Endothelial cell of umbilical vein (primary cell): ENCODE results near the gene CLP1. TPM values are rescaled to one million over a fixed set of nuclear protein-coding genes. Genes with fewer than 3 reads are reported as not detected.

ENCODE experiments used
- BruUV-seq: library from RNA; stranded (reverse); fragments of 400-500 nt; replicated peaks from 2 replicates; lab custom pipeline; 2021; lab: Mats Ljungman, UMichigan
- CTCF ChIA-PET: fragments of 300-600, 350-600 bp; sonication (Branson Sonifier 250); formaldehyde crosslinking; loops from one replicate; lab custom pipeline; 2021; ENCODE audit warnings: antibody characterized with exemption, inconsistent platforms; lab: Charles Lee
- POLR2A ChIA-PET: fragments of 300-600, 350-600 bp; sonication (Branson Sonifier 250); formaldehyde crosslinking; loops from one replicate; lab custom pipeline; 2021; ENCODE audit warnings: antibody characterized with exemption, inconsistent platforms; lab: Charles Lee
- DNase-seq: peaks from one replicate; pipeline ENCODE4 v3.0.0-alpha.2; 2011; ENCODE audit warnings: low read depth, low spot score
- FAIRE-seq: peaks from 2 replicates; lab custom pipeline; 2011; peaks lifted over from hg19 to GRCh38; lab: Jason Lieb, UNC
- H2AFZ ChIP-seq: 2 replicates; pipeline ENCODE4 v1.6.0; 2012; ENCODE audit warnings: low read depth, low read length, control low read depth, inconsistent platforms
- H3K27ac ChIP-seq: 2 replicates; pipeline ENCODE4 v1.5.1; 2011; ENCODE audit warnings: low read depth, mild to moderate bottlenecking, control low read depth, low read length, moderate library complexity; ENCODE audit not compliant: insufficient read depth
- H3K27me3 ChIP-seq, 2 experiments: 2 replicates each; pipeline versions ENCODE4 v1.6.0 to v1.6.1; 2011; ENCODE audit warnings: low read length in 2 of 2, mixed read lengths in 1 of 2; ENCODE audit not compliant: control insufficient read depth in 2 of 2, insufficient read depth in 2 of 2
- H3K36me3 ChIP-seq, 2 experiments: 2 replicates in 1 of 2; 3 replicates in 1 of 2; pipeline ENCODE4 v1.5.1; 2011; ENCODE audit warnings: low read length in 2 of 2, mild to moderate bottlenecking in 1 of 2, moderate library complexity in 1 of 2; ENCODE audit not compliant: control insufficient read depth in 2 of 2, insufficient read depth in 2 of 2; ENCODE audit errors: extremely low read depth in 1 of 2
- H3K4me1 ChIP-seq: 3 replicates; pipeline ENCODE4 v1.5.1; 2011; ENCODE audit warnings: mild to moderate bottlenecking, low read length; ENCODE audit not compliant: control insufficient read depth, insufficient read depth; ENCODE audit errors: extremely low read depth
- H3K4me2 ChIP-seq: 2 replicates; pipeline ENCODE4 v1.6.1; 2011; ENCODE audit warnings: low read length, control low read depth, mixed read lengths; ENCODE audit not compliant: insufficient read depth
- H3K4me3 ChIP-seq, 3 experiments: fragments of 200-600 bp in 1 of 3; sonication (generic), shearing (Covaris generic) in 1 of 3; replicated peaks in 1 of 3; 2 replicates each; pipeline ENCODE4 v1.5.1; 2011 to 2016; ENCODE audit warnings: control low read depth in 3 of 3, low read length in 3 of 3, mild to moderate bottlenecking in 2 of 3, inconsistent platforms in 1 of 3, low read depth in 1 of 3, moderate library complexity in 1 of 3; ENCODE audit not compliant: insufficient read depth in 1 of 3
- H3K79me2 ChIP-seq: 2 replicates; pipeline ENCODE4 v1.6.0; 2012; ENCODE audit warnings: low read length, inconsistent platforms; ENCODE audit not compliant: control insufficient read depth, insufficient read depth
- H3K9ac ChIP-seq: replicated peaks from 2 replicates; pipeline ENCODE3; 2011; ENCODE audit warnings: low read length, control low read depth; ENCODE audit not compliant: insufficient read depth; ENCODE audit errors: extremely low read depth
- H3K9me1 ChIP-seq: replicated peaks from 3 replicates; pipeline ENCODE4 v1.6.0; 2011; ENCODE audit warnings: mild to moderate bottlenecking, low read length; ENCODE audit not compliant: control insufficient read depth, insufficient read depth; ENCODE audit errors: extremely low read depth
- H3K9me3 ChIP-seq: replicated peaks from 2 replicates; pipeline ENCODE4 v1.5.1; 2012; ENCODE audit warnings: low read length, inconsistent platforms; ENCODE audit not compliant: control insufficient read depth, insufficient read depth
- H4K20me1 ChIP-seq: replicated peaks from 2 replicates; pipeline ENCODE3; 2011; ENCODE audit warnings: mild to moderate bottlenecking, low read length; ENCODE audit not compliant: control insufficient read depth, insufficient read depth; ENCODE audit errors: extremely low read depth
- CTCF ChIP-seq, 2 donors: IDR thresholded peaks; 1 replicate in 1 of 2; 2 replicates in 1 of 2; pipeline ENCODE4 v1.5.1; 2011; ENCODE audit warnings: low read length in 2 of 2, mild to moderate bottlenecking in 2 of 2, moderate library complexity in 2 of 2, control low read depth in 1 of 2, inconsistent platforms in 1 of 2, low read depth in 1 of 2; ENCODE audit not compliant: insufficient read depth in 1 of 2; ENCODE audit errors: extremely low read depth in 1 of 2
- EZH2 ChIP-seq: IDR thresholded peaks from 2 replicates; pipeline ENCODE4 v1.6.1; 2012; ENCODE audit warnings: borderline replicate concordance, low read depth, mild to moderate bottlenecking, moderate library complexity, low read length, inconsistent platforms; ENCODE audit not compliant: severe bottlenecking
- FOS ChIP-seq: IDR thresholded peaks from 2 replicates; pipeline ENCODE4 v1.6.1; 2011; ENCODE audit warnings: mild to moderate bottlenecking, low read length, moderate library complexity, borderline replicate concordance; ENCODE audit not compliant: insufficient read depth
- GATA2 ChIP-seq: IDR thresholded peaks from 2 replicates; pipeline ENCODE4 v1.7.0; 2011; ENCODE audit warnings: low read depth, mild to moderate bottlenecking, moderate library complexity, mixed read lengths, low read length; ENCODE audit not compliant: insufficient read length, insufficient read depth
- JUN ChIP-seq: IDR thresholded peaks from 2 replicates; pipeline ENCODE4 v1.6.1; 2011; ENCODE audit warnings: borderline replicate concordance, low read depth; ENCODE audit not compliant: insufficient read length, insufficient read depth
- MAX ChIP-seq: IDR thresholded peaks from 2 replicates; pipeline ENCODE4 v1.6.1; 2011; ENCODE audit not compliant: insufficient read depth, insufficient read length
- MYC ChIP-seq: IDR thresholded peaks from one replicate; pipeline ENCODE4 v1.6.1; 2011; ENCODE audit warnings: mild to moderate bottlenecking, low read depth, low read length
- POLR2A ChIP-seq: IDR thresholded peaks from 2 replicates; pipeline ENCODE4 v1.6.1; 2012; ENCODE audit warnings: low read depth, mild to moderate bottlenecking, control low read depth, low read length
- dilution Hi-C: fragments of 300-500 bp; cut with MboI; formaldehyde crosslinking; loops from one replicate; pipeline ENCODE4 v1.15.0; 2019; ENCODE audit warnings: low sequenced_read_pairs; ENCODE audit not compliant: extremely low pct_ligation_motif_present
- intact Hi-C: fragments of 100-400 bp; cut with micrococcal nuclease; formaldehyde crosslinking; loops from one replicate; pipeline ENCODE4 v1.10.0; 2022
- polyA plus RNA-seq, 4 experiments: library from polyadenylated mRNA; depleted of rRNA in 3 of 4; stranded (reverse) in 3 of 4; unstranded in 1 of 4; fragments of >200 nt; gene quantifications; 2 replicates each; pipeline versions ENCODE4 v1.2.1 to v1.2.3, GENCODE V29; 2011 to 2012; ENCODE audit warnings: missing spikeins in 1 of 4
- total RNA-seq: library from RNA; stranded (reverse); gene quantifications from 2 replicates; pipeline ENCODE4 v1.2.3, GENCODE V29; 2021

The CLP1 gene
- total and polyA plus RNA-seq, 2 donors (not counting 3 experiments of a cell fraction or from before 2014, with no cell fraction given), result 17.9 to 20.8 TPM

- Histone ChIP-seq H3K27ac (no peak overlapping the region), H3K9ac (no peak overlapping the region), H3K36me3 (no peaks in the 10 kb centered on the region), H3K4me3 (no peak overlapping the region), H3K4me1 (peaks cover 15% of the 10 kb centered on the region), H3K4me2 (no peak overlapping the region), H3K79me2 (peaks cover 16% of the 10 kb centered on the region), H4K20me1 (no peaks in the 10 kb centered on the region), H3K9me3 (no peaks in the 10 kb centered on the region), H3K9me1 (no peaks in the 10 kb centered on the region), H2AFZ (no peak overlapping the region), H3K27me3 (peaks cover 14% of the 10 kb centered on the region in 2 experiments)
- dilution Hi-C loops (no loop called here), intact Hi-C loops (no loop called here)
- FAIRE-seq, result no peak
- TF ChIP-seq GATA2 (no peak), MAX (no peak), POLR2A (no peak), FOS (no peak), MYC (no peak), CTCF (IDR thresholded peaks at IDR 0.05; ENCODE audit: extremely low read depth in 1 of 2, insufficient read depth in 1 of 2, low read depth in 1 of 2, low read length in 2 of 2) (no peak), JUN (no peak), EZH2 (no peak)
- ChIA-PET POLR2A (no interaction called here), CTCF (interaction anchor here (1.1 to 1.7 kb wide), 3 partner anchors 9 to 67 kb away, joined by 3 to 12 read pairs (median 6); no protein-coding TSS in a partner anchor)
- DNase-seq, result no peak
- BruUV-seq, result no TSS peak
Observed at GRCh38 chr11:57635246-57635645, 22.3 kb upstream of the CLP1 start.
